Skeletal muscle cell (primary cell): ENCODE results near the gene ZNF814.
A peak's percentile ranks its signal among the peaks of the same experiment; 100 is the strongest.
"Not testable (repeated sequence)": the region's sequence is repeated elsewhere in the genome, so short reads cannot be mapped to it uniquely, and the experiment has no call there.

Experiments
- DNase-seq: peaks from one replicate; pipeline ENCODE4 v3.0.0-alpha.2; 2010; ENCODE audit warnings: low read depth
- H3K4me3 ChIP-seq: 2 replicates; pipeline ENCODE4 v1.5.1; 2011; ENCODE audit warnings: low read depth, mild to moderate bottlenecking, control low read depth, low read length, moderate library complexity

The ZNF814 gene

GRCh38 chr19:57820599-57820998 is 68.2 kb downstream of the ZNF814 start:
- peak overlapping the region; percentile 99 for H3K4me3 ChIP-seq
- no peak for DNase-seq

- peak; percentile 83 for DNase-seq
- peak overlapping the region; percentile 99 for H3K4me3 ChIP-seq
Measured at GRCh38 chr19:57819475-57820148, 69.2 kb downstream of the ZNF814 start.

- DNase-seq = no peak
- no peak overlapping the region for H3K4me3 ChIP-seq
Measured at GRCh38 chr19:57818378-57818777, 70.5 kb downstream of the ZNF814 start.

DNA sequence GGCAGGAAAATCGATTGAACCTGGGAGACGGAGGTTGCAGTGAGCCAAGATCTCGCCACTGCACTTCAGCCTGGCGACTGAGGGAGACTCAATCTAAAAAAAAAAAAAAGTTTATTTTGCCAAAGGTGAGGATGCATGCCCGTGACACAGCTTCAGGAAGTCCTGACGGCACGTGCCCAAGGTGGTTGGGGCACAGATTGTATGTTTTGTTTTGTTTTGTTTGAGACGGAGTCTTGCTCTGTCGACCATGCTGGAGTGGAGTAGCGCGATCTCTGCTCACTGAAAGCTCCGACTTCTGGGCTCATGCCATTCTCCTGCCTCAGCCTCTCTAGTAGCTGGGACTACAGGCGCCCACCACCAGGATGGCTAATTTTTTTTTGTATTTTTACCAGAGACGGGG is 70.9 kb downstream of the ZNF814 start:
- no peak for DNase-seq
- no peak overlapping the region for H3K4me3 ChIP-seq

- DNase-seq = no peak
- no peak overlapping the region for H3K4me3 ChIP-seq
Measured at GRCh38 chr19:57816652-57817051, 72.2 kb downstream of the ZNF814 start.

DNA sequence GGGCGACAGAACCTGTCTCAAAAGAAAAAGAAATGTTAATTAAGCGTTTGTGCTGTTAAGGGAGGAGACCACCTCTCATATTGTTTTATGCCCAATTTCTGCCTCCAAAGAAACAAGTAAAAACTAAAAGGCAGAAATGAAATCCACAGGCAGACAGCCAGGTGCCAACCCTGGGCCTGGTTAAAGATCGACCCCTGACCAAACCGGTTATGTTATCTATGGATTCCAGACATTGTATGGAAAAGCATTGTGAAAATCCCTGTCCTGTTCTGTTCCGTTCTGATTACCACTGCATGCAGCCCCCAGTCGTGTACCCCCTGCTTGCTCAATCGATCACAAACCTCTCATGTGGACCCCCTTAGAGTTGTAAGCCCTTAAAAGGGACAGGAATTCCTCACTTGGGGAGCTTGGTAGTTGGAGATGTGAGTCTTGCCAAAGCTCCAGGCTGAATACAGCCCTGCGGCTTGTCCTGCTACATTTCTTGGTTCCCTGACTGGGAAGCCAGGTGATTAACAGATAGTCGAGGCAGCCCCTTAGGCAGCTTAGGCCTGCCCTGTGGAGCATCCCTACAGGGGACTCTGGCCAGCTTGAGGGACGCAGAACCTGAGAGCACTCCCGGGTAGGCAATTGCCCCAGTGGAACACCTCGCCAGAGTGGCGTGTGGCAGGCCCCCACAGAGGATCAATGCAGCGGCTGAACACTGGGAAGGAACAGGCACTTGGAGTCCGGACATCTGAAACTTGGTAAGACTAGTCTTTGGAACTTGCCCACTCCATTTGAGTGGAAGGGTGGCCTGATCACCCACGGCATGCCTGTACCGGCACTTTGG is 73.4 kb downstream of the ZNF814 start:
- DNase-seq = no peak
- peak overlapping the region; percentile 81 for H3K4me3 ChIP-seq

DNA sequence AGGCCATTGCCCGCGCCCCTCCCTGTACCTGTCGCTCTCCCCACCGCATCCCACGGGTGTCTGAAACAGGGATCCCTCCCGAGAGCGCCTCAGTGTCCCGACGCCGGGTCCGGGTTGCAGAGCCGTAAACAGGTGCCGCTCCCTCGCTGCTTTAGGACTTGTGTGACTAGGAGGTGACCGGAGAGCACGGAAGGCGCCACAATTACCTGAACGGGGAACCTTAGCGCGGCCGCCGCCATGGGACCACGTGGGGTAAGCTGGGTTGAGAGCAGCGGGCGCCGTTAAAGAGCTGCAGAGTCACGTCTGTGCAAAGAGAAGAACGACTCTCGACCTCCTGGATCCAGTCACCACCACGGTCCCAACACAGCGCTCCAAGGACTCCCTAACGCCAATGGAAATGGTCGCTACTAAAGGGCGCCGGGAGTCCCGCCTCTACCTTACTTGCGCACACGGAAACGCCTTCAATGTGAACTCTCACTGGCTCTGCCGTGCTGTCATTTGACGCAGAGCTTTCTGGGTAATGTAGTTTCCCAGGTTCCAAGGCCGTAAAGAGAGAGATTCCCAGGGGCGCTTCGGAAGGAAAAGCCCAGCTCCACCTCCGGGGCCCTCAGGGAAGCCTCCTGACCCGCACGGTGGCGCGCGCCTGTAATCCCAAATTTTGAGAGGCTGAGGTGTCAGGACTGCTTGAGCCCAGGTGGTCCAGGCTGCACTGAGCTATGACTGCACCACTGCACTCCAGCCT is 74.2 kb downstream of the ZNF814 start, which contains the start of gene ZNF552:
TSS of gene ZNF552 (minus strand) at position 409 of the 742 bp plus-strand sequence. CDS start at position 239, 170 bp downstream.
- peak; percentile 67 for DNase-seq

DNA sequence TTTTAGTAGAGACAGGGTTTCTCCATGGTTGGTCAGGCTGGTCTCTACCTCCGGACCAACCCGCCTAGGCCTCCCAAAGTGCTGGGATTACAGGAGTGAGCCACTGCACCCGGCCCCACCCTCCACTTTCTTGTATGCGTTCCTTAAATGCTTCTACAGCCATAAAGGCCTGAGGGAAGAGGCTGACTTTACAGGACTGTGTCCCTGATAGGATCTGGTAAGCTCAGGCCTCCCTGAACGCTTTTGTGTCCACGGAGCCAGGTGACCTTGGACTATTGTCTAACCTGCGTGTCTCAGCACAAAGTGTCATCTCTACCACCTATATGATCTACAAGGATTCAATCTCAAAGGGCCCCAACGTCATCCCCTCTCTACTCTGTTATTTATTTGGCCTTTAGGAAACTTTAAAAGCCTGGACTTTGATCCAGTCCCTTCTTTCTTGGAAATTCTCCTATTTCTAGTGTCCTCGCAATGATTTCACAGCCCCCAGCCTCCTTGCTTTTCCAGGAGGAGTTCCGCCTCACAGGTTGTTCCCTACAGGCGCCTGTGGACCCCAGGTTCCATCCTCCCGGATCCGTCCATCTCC is 74.8 kb downstream of the ZNF814 start:
- no peak for DNase-seq
- peak overlapping the region; percentile 81 for H3K4me3 ChIP-seq

More for the DNA sequence above, 74.2 kb downstream of the ZNF814 start, which contains the start of gene ZNF552:
- H3K4me3 ChIP-seq = peak within 1 kb of the TSS; percentile 81

DNA sequence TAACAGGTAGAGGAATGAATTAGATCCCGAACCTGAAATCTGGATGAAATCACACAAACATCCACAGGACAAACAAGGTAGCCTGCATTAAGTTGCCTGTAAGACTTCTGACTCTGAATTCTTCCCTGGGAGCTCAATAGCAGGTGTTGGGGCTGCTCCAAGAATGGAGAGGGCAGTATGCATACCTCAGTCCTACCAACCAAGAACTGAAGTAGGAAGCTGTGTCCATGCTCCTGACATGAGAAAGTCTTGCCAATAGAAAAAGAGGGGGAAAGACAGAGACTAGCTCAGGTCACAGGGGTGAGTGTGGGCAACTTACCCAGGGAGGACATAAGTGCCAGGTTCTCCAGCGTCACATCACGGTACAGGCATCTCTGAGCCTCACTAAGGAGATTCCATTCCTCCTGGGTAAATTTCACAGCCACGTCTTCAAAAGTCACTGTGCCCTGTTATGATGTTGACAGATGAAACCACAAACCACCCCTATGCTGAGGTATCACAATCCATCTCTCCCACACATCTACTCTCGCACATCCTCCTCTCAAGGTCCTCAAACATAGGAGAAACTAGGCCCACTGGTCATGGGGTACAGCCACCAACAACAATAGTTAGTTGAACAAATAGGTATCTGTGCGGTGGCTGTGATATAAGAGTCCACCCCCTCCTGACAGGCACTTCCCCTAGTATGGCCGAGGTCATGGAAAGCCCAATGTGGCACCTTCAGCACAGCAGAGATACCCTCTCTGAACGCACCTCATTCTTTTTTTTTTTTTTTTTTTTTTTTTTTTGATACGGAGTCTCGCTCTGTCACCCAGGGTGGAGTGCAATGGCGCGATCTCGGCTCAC is 75.6 kb downstream of the ZNF814 start:
- not testable (repeated sequence) for H3K4me3 ChIP-seq, DNase-seq

DNA sequence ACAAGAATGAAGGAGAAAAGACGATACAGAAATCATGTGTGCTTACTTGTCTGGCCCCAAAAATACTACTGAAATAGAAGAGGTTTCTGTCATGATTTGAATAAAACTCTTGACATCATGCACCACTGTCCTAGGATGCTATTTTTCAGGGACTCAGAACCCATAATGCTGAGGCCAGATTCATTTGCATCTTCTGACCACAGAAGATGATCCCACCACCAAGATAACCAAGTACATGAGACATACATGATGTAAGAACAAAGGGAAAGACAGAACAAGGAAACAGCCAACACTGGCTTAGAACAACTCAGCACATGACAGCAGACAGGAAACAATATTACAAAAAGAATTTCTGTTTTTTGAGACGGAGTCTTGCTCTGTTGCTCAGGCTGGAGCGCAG is 76.6 kb downstream of the ZNF814 start:
- DNase-seq = no peak
- no peak overlapping the region for H3K4me3 ChIP-seq

DNA sequence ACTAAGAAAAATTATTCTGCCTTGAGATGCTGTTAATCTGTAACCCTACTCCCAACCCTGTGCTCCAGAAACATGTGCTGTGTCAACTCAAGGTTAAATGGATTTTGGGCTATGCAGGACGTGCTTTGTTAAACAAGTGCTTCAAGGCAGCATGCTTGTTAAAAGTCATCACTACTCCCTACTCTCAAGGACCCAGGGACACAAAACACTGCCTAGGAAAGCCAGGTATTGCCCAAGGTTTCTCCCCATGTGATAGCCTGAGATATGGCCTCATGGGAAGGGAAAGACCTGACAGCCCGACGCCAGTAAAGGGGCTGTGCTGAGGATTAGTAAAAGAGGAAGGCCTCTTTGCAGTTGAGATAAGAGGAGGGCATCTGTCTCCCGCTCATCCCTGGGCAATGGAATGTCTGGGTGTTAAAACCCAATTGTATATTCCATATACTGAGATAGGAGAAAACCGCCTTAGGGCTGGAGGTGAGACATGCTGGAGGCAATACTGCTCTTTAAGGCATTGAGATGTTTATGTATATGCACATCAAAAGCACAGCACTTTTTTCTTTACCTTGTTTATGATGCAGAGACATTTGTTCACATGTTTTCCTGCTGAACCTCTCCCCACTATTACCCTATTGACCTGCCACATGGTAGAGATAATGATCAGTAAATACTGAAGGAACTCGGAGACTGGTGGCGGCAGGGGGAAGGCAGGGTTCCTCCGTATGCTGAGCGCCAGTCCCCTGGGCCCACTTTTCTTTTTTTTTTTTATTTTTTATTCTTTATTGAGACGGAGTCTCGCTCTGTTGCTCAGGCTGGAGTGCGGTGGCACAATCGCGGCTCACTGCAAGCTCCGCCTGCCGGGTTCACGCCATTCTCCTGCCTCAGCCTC is 78.2 kb downstream of the ZNF814 start:
- not testable (repeated sequence) for H3K4me3 ChIP-seq

GRCh38 chr19:57807541-57807940 is 81.3 kb downstream of the ZNF814 start:
- no peak for DNase-seq

More for the DNA sequence above, 78.2 kb downstream of the ZNF814 start:
- DNase-seq = not testable (repeated sequence)

GRCh38 chr19:57803594-57804325 is 85.1 kb downstream of the ZNF814 start:
- peak overlapping the region; percentile 65 for H3K4me3 ChIP-seq
- peak; percentile 56 for DNase-seq

More at GRCh38 chr19:57807541-57807940, 81.3 kb downstream of the ZNF814 start:
- no peak overlapping the region for H3K4me3 ChIP-seq

DNA sequence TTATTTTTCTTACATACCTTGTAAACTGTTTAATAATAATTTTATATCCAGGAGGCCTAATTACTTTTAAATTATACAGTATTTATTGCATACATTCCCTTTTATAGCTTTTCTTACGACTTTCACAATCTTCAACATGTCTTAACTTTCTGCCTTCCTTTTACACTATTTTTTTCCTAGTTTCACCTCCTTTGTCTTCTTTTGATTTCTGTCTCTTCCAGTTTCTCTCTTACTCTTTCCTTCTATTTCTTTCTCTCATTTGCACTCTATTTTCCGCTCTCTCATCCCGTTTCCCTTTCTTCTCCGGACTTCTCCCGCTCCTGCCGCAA is 85.6 kb downstream of the ZNF814 start:
- peak overlapping the region; percentile 65 for H3K4me3 ChIP-seq
- DNase-seq = no peak

- DNase-seq = no peak
- H3K4me3 ChIP-seq = no peak overlapping the region
Measured at GRCh38 chr19:57802269-57802668, 86.6 kb downstream of the ZNF814 start.

DNA sequence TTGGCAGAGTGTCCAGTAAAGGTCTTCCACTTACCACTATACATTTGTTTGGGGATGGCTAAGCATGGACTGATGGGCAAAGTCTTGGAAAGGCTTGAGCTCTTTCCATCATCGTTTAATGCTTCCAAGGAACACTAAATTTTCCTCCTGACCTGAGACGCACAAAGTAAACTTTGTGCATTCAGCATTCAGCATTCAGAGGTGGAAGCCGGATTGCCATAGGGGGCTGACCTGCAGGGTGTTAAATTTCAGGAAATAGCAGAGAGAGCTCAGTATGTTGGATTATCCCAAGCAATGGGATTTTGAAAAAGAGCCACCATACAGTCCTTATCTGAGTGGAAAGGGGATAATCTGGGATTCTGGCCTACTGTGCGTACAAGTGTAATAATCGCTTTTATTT is 88.1 kb downstream of the ZNF814 start:
- no peak overlapping the region for H3K4me3 ChIP-seq
- no peak for DNase-seq
